ENCODE data around the gene RAD51B.

- TF ChIP-seq CTCF (IDR thresholded peaks at IDR 0.05 in 2 of 3, conservative IDR thresholded peaks at IDR 0.05 in 1 of 3; ENCODE audit: borderline replicate concordance in 1 of 3, insufficient read depth in 1 of 3, low read depth in 2 of 3, low read length in 2 of 3): no peak
- no peak for TF ChIP-seq POLR2AphosphoS5 (IDR thresholded peaks at IDR 0.05; ENCODE audit: low read depth, low read length)
- no peak for TF ChIP-seq EZH2 (IDR thresholded peaks at IDR 0.05)
- no peak for TF ChIP-seq SP1 (IDR thresholded peaks at IDR 0.05; ENCODE audit: low read depth)
- TF ChIP-seq ZNF274 (IDR thresholded peaks at IDR 0.05; ENCODE audit: low read depth, low read length): no peak
- no peak for TF ChIP-seq EZH2phosphoT487 (IDR thresholded peaks at IDR 0.05; ENCODE audit: borderline replicate concordance)
- TF ChIP-seq POLR2A (IDR thresholded peaks at IDR 0.05; ENCODE audit: borderline replicate concordance, extremely low read depth, insufficient read depth, insufficient read length): no peak
- no peak for TF ChIP-seq MAX (IDR thresholded peaks at IDR 0.05)
- TF ChIP-seq RAD21 (IDR thresholded peaks at IDR 0.05; ENCODE audit: low read depth): no peak; the same call in 1 of the 2 replicates
- no peak for TF ChIP-seq REST (IDR thresholded peaks at IDR 0.05; ENCODE audit: low read depth)
- TF ChIP-seq EGR1 (IDR thresholded peaks at IDR 0.05; ENCODE audit: low read depth): no peak
Observed at GRCh38 chr14:68139431-68140075, 320.0 kb downstream of the RAD51B start.

All from HCT116 (cell line).